ENCODE results near the gene DYNLT3.

DNA sequence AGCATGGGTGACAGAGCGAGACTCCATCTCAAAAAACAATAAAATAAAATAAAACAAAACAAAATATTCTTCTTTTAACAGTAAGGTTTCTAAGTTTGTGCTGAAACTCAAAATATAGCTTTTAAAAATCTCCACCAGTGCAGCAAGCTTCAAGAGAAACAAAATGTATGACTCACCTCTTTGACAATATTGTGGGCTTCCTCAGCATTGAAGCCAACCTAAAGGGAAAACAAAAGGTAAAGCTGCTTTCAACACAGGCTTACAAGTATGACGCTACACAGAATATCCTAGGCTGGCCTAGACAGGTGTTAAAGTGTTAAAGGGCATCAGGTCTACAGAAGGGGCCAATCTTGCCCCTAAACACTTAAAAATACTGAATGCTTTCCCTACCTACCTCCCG, 1.2 kb downstream of the DYNLT3 start:
- TF ChIP-seq, protein P1, sequence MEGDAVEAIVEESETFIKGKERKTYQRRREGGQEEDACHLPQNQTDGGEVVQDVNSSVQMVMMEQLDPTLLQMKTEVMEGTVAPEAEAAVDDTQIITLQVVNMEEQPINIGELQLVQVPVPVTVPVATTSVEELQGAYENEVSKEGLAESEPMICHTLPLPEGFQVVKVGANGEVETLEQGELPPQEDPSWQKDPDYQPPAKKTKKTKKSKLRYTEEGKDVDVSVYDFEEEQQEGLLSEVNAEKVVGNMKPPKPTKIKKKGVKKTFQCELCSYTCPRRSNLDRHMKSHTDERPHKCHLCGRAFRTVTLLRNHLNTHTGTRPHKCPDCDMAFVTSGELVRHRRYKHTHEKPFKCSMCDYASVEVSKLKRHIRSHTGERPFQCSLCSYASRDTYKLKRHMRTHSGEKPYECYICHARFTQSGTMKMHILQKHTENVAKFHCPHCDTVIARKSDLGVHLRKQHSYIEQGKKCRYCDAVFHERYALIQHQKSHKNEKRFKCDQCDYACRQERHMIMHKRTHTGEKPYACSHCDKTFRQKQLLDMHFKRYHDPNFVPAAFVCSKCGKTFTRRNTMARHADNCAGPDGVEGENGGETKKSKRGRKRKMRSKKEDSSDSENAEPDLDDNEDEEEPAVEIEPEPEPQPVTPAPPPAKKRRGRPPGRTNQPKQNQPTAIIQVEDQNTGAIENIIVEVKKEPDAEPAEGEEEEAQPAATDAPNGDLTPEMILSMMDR (IDR thresholded peaks at IDR 0.05): no peak
- TF ChIP-seq POLR2A (IDR thresholded peaks at IDR 0.05) (no peak), EP300 (IDR thresholded peaks at IDR 0.05) (no peak)
